ENCODE data around the gene ADAMTS7. TPM values are rescaled to one million over a fixed set of nuclear protein-coding genes. Genes with fewer than 3 reads are reported as not detected.

ADAMTS7 gene
- total and polyA plus RNA-seq, 2 of the 8 experiments (the other 6 are each of a cell fraction or from before 2014, with no cell fraction given), result 27.9 to 45.2 TPM

DNA sequence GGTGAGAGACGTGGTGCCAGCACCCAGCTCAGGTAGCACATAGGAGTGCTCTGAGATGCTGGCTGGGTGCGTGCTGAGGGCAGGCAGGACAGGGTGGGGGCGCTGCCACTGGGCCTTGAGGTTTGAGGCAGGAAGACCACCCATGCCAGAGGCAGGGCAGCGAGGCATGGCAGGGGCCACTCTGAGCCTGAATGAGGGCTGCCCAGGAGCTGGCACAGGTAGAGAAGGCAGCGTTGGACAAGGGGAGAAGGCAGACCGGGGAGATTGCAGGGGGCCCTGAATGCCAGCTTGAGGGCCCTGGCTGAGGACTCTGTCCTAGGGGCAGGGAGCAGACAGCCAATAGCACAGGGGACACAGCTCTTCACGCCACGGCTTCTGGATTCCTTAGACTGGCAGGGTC lies 50.2 kb downstream of the ADAMTS7 start (continued):
- no peak for TF ChIP-seq CHD7 (IDR thresholded peaks at IDR 0.05; ENCODE audit: insufficient replicate concordance, low read length)
- no peak for TF ChIP-seq POLR2A (IDR thresholded peaks at IDR 0.05; ENCODE audit: control extremely low read depth in 1 of 2, low read depth in 2 of 2, low read length in 2 of 2)
- TF ChIP-seq BCL11A (IDR thresholded peaks at IDR 0.05; ENCODE audit: low read depth in 2 of 2, low read length in 2 of 2), result no peak
- TF ChIP-seq CEBPB (IDR thresholded peaks at IDR 0.05; ENCODE audit: low read depth, low read length), result no peak
- no peak for TF ChIP-seq NANOG (IDR thresholded peaks at IDR 0.05; ENCODE audit: insufficient read depth, low read depth, low read length, poor library complexity, severe bottlenecking)
- TF ChIP-seq TBP (IDR thresholded peaks at IDR 0.05; ENCODE audit: low read depth, low read length), result no peak
- TF ChIP-seq GABPA (IDR thresholded peaks at IDR 0.05; ENCODE audit: borderline replicate concordance, insufficient read depth, low read length), result no peak
- TF ChIP-seq RAD21 (IDR thresholded peaks at IDR 0.05 in 1 of 2, conservative IDR thresholded peaks at IDR 0.05 in 1 of 2; ENCODE audit: low read depth in 2 of 2, low read length in 2 of 2), result no peak

All from H1 (cell line).